ENCODE data around the gene SPAG5. TPM values are rescaled to one million over a fixed set of nuclear protein-coding genes. Genes with fewer than 3 reads are reported as not detected.

SPAG5 gene
- total and polyA plus RNA-seq, 10 of the 15 experiments (the other 5 are each of a cell fraction or from before 2014, with no cell fraction given): 73.5 to 171 (median 106) TPM

- no peak for TF ChIP-seq E2F8 (IDR thresholded peaks at IDR 0.05; ENCODE audit: low read depth, partially characterized antibody)
- no peak for TF ChIP-seq TBL1XR1 (IDR thresholded peaks at IDR 0.05; ENCODE audit: low read depth, low read length)
- no peak for TF ChIP-seq RB1 (IDR thresholded peaks at IDR 0.05; ENCODE audit: borderline replicate concordance)
- TF ChIP-seq ATF2 (IDR thresholded peaks at IDR 0.05; ENCODE audit: low read length): no peak
- no peak for TF ChIP-seq ZBTB40 (IDR thresholded peaks at IDR 0.05; ENCODE audit: borderline replicate concordance)
- no peak for TF ChIP-seq YY1 (IDR thresholded peaks at IDR 0.05; ENCODE audit: low read depth, low read length)
- TF ChIP-seq HDAC6 (IDR thresholded peaks at IDR 0.05; ENCODE audit: unreplicated experiment): no peak
- TF ChIP-seq EGR1 (IDR thresholded peaks at IDR 0.05; ENCODE audit: borderline replicate concordance in 1 of 2, low read depth in 2 of 2, low read length in 2 of 2): no peak
- no peak for TF ChIP-seq BRCA1 (IDR thresholded peaks at IDR 0.05; ENCODE audit: low read depth, low read length)
- TF ChIP-seq KDM1A (IDR thresholded peaks at IDR 0.05; ENCODE audit: borderline replicate concordance): no peak
- no peak for TF ChIP-seq RCOR1 (conservative IDR thresholded peaks at IDR 0.05; ENCODE audit: low read depth, low read length)
- no peak for TF ChIP-seq MEF2B (IDR thresholded peaks at IDR 0.05; ENCODE audit: partially characterized antibody, poor library complexity, severe bottlenecking)
- peak; percentile 55 for TF ChIP-seq PKNOX1 (IDR thresholded peaks at IDR 0.05)
- TF ChIP-seq CEBPB (IDR thresholded peaks at IDR 0.05; ENCODE audit: borderline replicate concordance in 1 of 2, low read depth in 2 of 2, low read length in 2 of 2): no peak
- no peak for TF ChIP-seq MTA2 (IDR thresholded peaks at IDR 0.05; ENCODE audit: low read depth)
- no peak; the same call in 1 of the 2 replicates for TF ChIP-seq USF2 (IDR thresholded peaks at IDR 0.05; ENCODE audit: borderline replicate concordance, low read depth, low read length)
- TF ChIP-seq IRF3 (IDR thresholded peaks at IDR 0.05): no peak
- peak; percentile 72 for TF ChIP-seq RAD51 (IDR thresholded peaks at IDR 0.05)
Measured at GRCh38 chr17:28576758-28577465, 21.9 kb downstream of the SPAG5 start, which contains the start of gene ALDOC (continued).

Measured in GM12878 (cell line).